Fibroblast of skin of right quadriceps (primary cell): ENCODE data around the gene SPANXN1.
"Not testable (repeated sequence)": the region's sequence is repeated elsewhere in the genome, so short reads cannot be mapped to it uniquely, and the experiment has no call there.

Experiments
- DNase-seq: peaks from one replicate; pipeline ENCODE4 v3.0.0-alpha.2; 2013

SPANXN1 gene

GRCh38 chrX:145247203-145247602 lies at the start of gene SPANXN1:
SPANXN1 (plus strand) TSS chrX:145247503; CDS start chrX:145247587, 84 bp downstream.
- not testable (repeated sequence) for DNase-seq

GRCh38 chrX:145199078-145199477 lies 48.2 kb upstream of the SPANXN1 start:
- DNase-seq = no peak

- DNase-seq = no peak
Observed at GRCh38 chrX:145213504-145213903, 33.8 kb upstream of the SPANXN1 start.

GRCh38 chrX:145292218-145292617 lies 44.9 kb downstream of the SPANXN1 start:
- DNase-seq = no peak
